OCI-LY7 (cell line): ENCODE data around the gene KCNK7. TPM values are rescaled to one million over a fixed set of nuclear protein-coding genes. Genes with fewer than 3 reads are reported as not detected.

Experiments
- BruUV-seq: library from RNA; stranded (reverse); fragments of 400-500 nt; replicated peaks from 2 replicates; lab custom pipeline; 2021; lab: Mats Ljungman, UMichigan
- CTCF ChIA-PET: fragments of 300-600 bp; sonication (Branson Sonifier 250); formaldehyde crosslinking; loops from one replicate; lab custom pipeline; 2022; ENCODE audit warnings: antibody characterized with exemption; ENCODE audit not compliant: unreplicated experiment; lab: Charles Lee
- POLR2A ChIA-PET: fragments of 300-600 bp; sonication (Branson Sonifier 250); formaldehyde crosslinking; loops from one replicate; lab custom pipeline; 2022; ENCODE audit warnings: antibody characterized with exemption; lab: Charles Lee
- DNase-seq: peaks from one replicate; pipeline ENCODE4 v3.0.0-alpha.2; 2015; ENCODE audit warnings: low spot score
- H2AFZ ChIP-seq: fragments of 200-600 bp; sonication (generic), shearing (Covaris generic); 2 replicates; pipeline ENCODE4 v1.6.1; 2014; ENCODE audit warnings: mild to moderate bottlenecking, antibody characterized with exemption, low read length, moderate library complexity
- H3K27ac ChIP-seq: fragments of 200-600 bp; sonication (generic); 2 replicates; pipeline ENCODE4 v1.5.1; 2014; ENCODE audit warnings: mixed run types, low read depth, mild to moderate bottlenecking, moderate library complexity, low read length, inconsistent platforms; ENCODE audit not compliant: poor library complexity, severe bottlenecking
- H3K36me3 ChIP-seq: fragments of 200-600 bp; sonication (generic); 2 replicates; pipeline ENCODE4 v1.6.1; 2014; ENCODE audit warnings: mild to moderate bottlenecking, antibody characterized with exemption, low read length, moderate library complexity, mixed read lengths; ENCODE audit not compliant: insufficient read depth
- H3K4me1 ChIP-seq: fragments of 200-600 bp; sonication (generic); 2 replicates; pipeline ENCODE4 v1.5.1; 2014; ENCODE audit warnings: mild to moderate bottlenecking, low read length; ENCODE audit not compliant: insufficient read depth, poor library complexity, severe bottlenecking
- H3K4me2 ChIP-seq: fragments of 200-600 bp; sonication (generic); 2 replicates; pipeline ENCODE4 v1.6.1; 2014; ENCODE audit warnings: mild to moderate bottlenecking, low read length
- H3K4me3 ChIP-seq: fragments of 200-600 bp; sonication (generic); 2 replicates; pipeline ENCODE4 v1.5.1; 2014; ENCODE audit warnings: mild to moderate bottlenecking, low read depth, low read length; ENCODE audit not compliant: poor library complexity, severe bottlenecking
- H3K79me2 ChIP-seq: fragments of 200-600 bp; sonication (generic); 2 replicates; pipeline ENCODE4 v1.6.1; 2016; ENCODE audit warnings: low read depth, mild to moderate bottlenecking, low read length, moderate library complexity, mixed read lengths; ENCODE audit not compliant: insufficient read depth
- H3K9me2 ChIP-seq: fragments of 200-600 bp; sonication (generic); 2 replicates; pipeline ENCODE4 v1.6.1; 2016; ENCODE audit warnings: mild to moderate bottlenecking, low read length, mixed read lengths; ENCODE audit not compliant: insufficient read depth
- H3K9me3 ChIP-seq: fragments of 200-600 bp; sonication (generic); 2 replicates; pipeline ENCODE4 v1.6.1; 2014; ENCODE audit warnings: mild to moderate bottlenecking, mixed run types, low read length, mixed read lengths
- H4K20me1 ChIP-seq: fragments of 200-600 bp; sonication (generic); 2 replicates; pipeline ENCODE4 v1.6.1; 2014; ENCODE audit warnings: mild to moderate bottlenecking, antibody characterized with exemption, low read length, moderate library complexity, mixed read lengths; ENCODE audit not compliant: insufficient read depth
- CTCF ChIP-seq: fragments of 200-600 bp; sonication (generic); conservative IDR thresholded peaks from 2 replicates; pipeline ENCODE4 v1.5.1; 2014; ENCODE audit warnings: mild to moderate bottlenecking, antibody characterized with exemption, low read length, moderate library complexity, mixed read lengths
- EZH2phosphoT487 ChIP-seq: fragments of 200-600 bp; sonication (generic); IDR thresholded peaks from 2 replicates; pipeline ENCODE4 v1.6.1; 2018; ENCODE audit warnings: low read depth, borderline replicate concordance, mild to moderate bottlenecking, mixed run types, antibody characterized with exemption, low read length, moderate library complexity, mixed read lengths
- intact Hi-C: fragments of 100-400 bp; cut with micrococcal nuclease; formaldehyde crosslinking; loops from one replicate; pipeline ENCODE4 v1.10.0; 2022; ENCODE audit not compliant: unreplicated experiment
- total RNA-seq, 2 experiments: library from RNA; depleted of rRNA in 1 of 2; stranded (reverse); fragments of >200 nt in 1 of 2; shearing (Covaris generic) in 1 of 2; gene quantifications; 2 replicates each; pipeline ENCODE4 v1.2.3, GENCODE V29; 2014 to 2022

KCNK7 gene
- total RNA-seq, 2 experiments from 2014 or later = 0.68 to 1.4 TPM

DNA sequence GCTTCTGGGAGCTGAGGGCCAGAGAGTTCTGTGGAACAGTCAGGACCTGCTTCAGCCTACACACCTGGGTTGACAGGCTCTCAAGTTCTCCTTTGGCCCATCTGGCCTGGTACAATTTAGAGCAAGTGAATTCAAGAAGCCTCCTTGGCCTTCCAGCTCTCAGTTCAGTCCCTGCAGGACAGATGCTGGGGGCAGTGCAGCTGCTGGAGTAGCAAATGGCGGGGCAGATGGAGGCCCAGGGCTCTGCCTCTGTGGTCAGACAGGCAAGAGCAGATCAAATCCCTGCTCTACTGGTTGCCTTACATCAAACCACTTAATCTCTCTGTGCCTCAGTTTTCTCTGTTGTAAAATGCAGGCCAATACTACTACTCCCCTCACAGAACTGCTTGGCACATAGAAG lies 8.7 kb upstream of the KCNK7 start:
- Histone ChIP-seq H3K4me1 (peaks cover 13% of the 10 kb centered on the region), H3K4me3 (no peak overlapping the region), H3K9me3 (no peaks in the 10 kb centered on the region), H3K27ac (no peak overlapping the region), H3K36me3 (peaks cover 55% of the 10 kb centered on the region), H3K4me2 (no peak overlapping the region), H4K20me1 (no peaks in the 10 kb centered on the region), H3K79me2 (no peaks in the 10 kb centered on the region), H3K9me2 (no peaks in the 10 kb centered on the region), H2AFZ (no peak overlapping the region)
- no TSS peak for BruUV-seq
- TF ChIP-seq CTCF = no peak
- TF ChIP-seq EZH2phosphoT487 = no peak
- intact Hi-C loops = no loop called here
- POLR2A ChIA-PET = interaction anchor here (0.6 to 2.9 kb wide), 3 partner anchors 11 to 192 kb away, joined by 3 to 13 read pairs (median 6); partner anchors contain the start of gene PCNX3
- CTCF ChIA-PET = interaction anchor here (0.6 kb wide), 1 partner anchor 52 kb away, joined by 3 read pairs; no protein-coding TSS in a partner anchor
- no peak for DNase-seq

DNA sequence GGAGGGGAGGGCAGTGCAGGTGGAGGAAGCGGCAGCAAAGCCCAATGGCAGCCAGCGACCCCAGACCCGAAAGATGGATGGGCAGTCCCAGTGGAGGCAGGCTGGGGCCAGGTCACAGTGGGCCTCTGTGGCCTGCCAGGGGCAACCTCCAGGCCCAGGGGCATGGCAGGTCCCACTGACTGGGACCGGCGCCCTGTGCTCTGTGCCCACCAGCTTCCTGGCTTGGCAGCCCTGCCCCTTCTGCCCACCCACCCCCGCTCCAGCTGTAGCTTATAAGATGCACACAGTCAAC lies 4.3 kb upstream of the KCNK7 start:
- Histone ChIP-seq H3K27ac (no peak overlapping the region), H3K79me2 (no peaks in the 10 kb centered on the region), H3K4me3 (no peak overlapping the region), H3K9me3 (no peaks in the 10 kb centered on the region), H3K36me3 (peaks cover 40% of the 10 kb centered on the region), H3K9me2 (no peaks in the 10 kb centered on the region), H3K4me1 (peaks cover 13% of the 10 kb centered on the region), H2AFZ (no peak overlapping the region), H3K4me2 (no peak overlapping the region), H4K20me1 (no peaks in the 10 kb centered on the region)
- DNase-seq = no peak
- TF ChIP-seq EZH2phosphoT487 = no peak
- no peak for TF ChIP-seq CTCF
- POLR2A ChIA-PET = interaction anchor here (0.6 to 1.1 kb wide), 2 partner anchors 10 to 12 kb away, joined by 3 read pairs; no protein-coding TSS in a partner anchor
- no TSS peak for BruUV-seq
- intact Hi-C loops = no loop called here
- CTCF ChIA-PET = no interaction called here

DNA sequence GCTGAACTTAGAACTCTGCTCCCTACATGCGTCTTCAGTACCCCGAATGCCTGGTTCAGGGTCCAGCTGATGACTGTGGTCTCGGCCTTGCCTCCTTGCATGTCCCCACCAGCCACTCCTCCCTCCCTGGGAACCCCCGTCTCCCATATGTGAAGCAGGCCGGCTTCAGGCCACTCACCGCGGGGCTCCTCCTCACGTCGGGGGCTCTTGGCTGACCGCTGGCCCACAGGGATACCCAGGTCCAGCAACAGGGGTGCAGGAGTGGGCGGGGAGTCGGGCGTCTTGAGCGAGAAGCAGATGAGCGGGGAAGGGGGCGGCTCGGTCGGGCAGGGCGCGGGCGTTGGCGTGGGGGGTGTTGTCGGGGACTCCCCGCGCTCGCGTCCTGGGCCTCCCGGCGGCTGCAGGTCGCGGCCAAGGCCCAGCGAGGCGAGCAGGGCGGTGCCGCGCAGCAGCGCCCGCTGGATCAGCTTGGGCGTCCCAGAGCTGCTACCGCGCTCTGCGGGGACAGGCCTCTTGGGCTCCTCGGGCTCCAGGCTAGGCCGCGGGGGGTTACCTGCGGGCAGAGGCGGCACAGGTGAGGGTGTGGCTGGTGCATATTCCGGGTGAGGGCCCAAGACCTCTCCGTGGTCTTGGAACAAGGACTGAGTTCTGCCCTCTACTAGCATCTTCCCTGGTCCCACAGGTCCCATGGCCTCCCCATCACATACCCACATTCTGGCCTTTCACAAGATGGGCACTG lies 3.8 kb upstream of the KCNK7 start:
- Histone ChIP-seq H2AFZ (no peak overlapping the region), H4K20me1 (no peaks in the 10 kb centered on the region), H3K4me1 (peaks cover 13% of the 10 kb centered on the region), H3K36me3 (peaks cover 36% of the 10 kb centered on the region), H3K9me2 (no peaks in the 10 kb centered on the region), H3K79me2 (no peaks in the 10 kb centered on the region), H3K9me3 (no peaks in the 10 kb centered on the region), H3K27ac (no peak overlapping the region), H3K4me2 (no peak overlapping the region), H3K4me3 (no peak overlapping the region)
- no TSS peak for BruUV-seq
- DNase-seq = no peak
- CTCF ChIA-PET = no interaction called here
- POLR2A ChIA-PET = interaction anchor here (0.6 to 1.1 kb wide), 2 partner anchors 11 to 12 kb away, joined by 3 read pairs; no protein-coding TSS in a partner anchor
- intact Hi-C loops = no loop called here
- TF ChIP-seq CTCF = no peak
- no peak for TF ChIP-seq EZH2phosphoT487
